GM12872 (cell line): ENCODE data around the gene DDX39A.

Experiments
- CTCF ChIP-seq: IDR thresholded peaks from 3 replicates; pipeline ENCODE4 v1.5.1; 2011; ENCODE audit warnings: low read depth, mild to moderate bottlenecking, low read length, moderate library complexity; ENCODE audit not compliant: insufficient read depth

The DDX39A gene

DNA sequence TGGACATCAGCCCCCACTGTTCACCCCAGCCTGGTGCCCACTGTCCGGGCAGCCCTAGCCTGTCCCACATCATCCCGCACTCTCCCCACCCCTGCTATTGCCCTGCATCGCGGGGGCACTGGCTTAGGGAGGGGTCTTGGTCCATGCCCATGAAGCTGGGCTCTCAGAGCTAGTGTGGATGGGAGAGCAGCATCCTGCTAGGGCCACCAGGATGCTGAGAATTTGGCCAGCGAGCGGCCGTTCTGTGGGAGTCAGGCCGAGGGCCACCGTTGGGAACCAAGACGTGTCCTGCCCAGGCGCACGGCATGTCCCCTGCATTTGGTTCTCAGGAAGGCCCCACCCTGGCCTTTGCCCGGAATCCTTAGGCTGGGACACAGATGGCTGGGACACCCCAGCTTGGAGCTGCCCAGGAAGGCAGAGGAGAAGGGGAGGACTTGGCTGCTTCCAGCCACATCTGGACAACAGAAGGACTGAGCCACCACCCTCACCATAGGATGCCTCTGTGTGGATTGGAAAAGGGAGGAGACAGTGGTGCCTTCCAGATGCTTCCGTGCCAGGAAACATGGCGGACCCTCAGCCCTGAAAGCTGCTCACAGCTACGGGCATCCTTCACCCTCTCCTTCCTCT is 23.3 kb downstream of the DDX39A start:
- TF ChIP-seq CTCF: no peak

DNA sequence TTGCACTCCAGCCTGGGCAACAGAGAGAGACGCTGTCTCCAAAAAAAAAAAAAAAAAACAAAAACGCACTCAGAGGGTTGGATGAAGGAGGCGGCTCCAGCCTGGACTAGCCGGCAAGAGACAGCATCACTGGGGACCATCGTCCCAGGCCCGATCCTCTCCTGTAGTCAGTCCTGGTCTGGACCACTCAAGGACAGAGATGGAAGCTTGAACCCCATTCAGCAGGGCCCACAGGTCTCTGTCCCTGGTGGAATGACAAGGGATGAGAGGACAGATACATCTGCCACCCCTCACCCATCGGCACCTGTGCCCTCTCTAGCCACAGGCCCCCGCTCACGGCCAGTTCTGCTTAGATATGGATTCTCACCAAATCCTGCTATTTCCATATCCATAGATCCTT is 23.9 kb downstream of the DDX39A start:
- TF ChIP-seq CTCF: no peak

DNA sequence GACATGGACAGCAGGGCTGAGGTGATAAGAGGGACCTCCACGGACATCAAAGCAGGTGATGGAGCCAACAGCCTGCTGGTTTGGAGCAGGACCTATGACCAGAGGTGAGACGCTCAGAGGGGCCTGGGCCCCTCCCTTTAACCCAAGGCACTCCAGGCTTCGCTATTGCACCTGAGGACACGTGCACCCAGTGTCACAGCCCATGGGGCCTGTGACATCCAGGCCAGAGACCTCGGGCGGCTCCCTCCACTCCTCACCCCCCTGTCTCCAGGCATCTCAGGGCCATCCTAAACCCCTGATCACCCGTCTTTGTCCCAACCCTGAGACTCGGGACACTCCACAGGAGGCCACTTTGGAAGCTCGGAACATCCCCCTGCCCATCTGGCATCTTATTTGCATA is 25.0 kb downstream of the DDX39A start:
- no peak for TF ChIP-seq CTCF

- TF ChIP-seq CTCF: no peak
Observed at GRCh38 chr19:14393329-14393728, 25.8 kb downstream of the DDX39A start.

GRCh38 chr19:14391156-14391821 is 27.9 kb downstream of the DDX39A start:
- no peak for TF ChIP-seq CTCF

- TF ChIP-seq CTCF: no peak
Observed at GRCh38 chr19:14390548-14390947, 28.6 kb downstream of the DDX39A start.

GRCh38 chr19:14385492-14385891 is 33.6 kb downstream of the DDX39A start:
- TF ChIP-seq CTCF: no peak
